Subcutaneous adipose tissue (tissue), 4 donors: Measurements from ENCODE around the gene TMEM259. TPM values are rescaled to one million over a fixed set of nuclear protein-coding genes. Genes with fewer than 3 reads are reported as not detected.

ENCODE experiments used
- total RNA-seq, 4 donors: library from RNA; depleted of rRNA; stranded (reverse); fragments of >200 nt; gene quantifications; one replicate each; pipeline ENCODE4 v1.1.0, GENCODE V29; 2016
- TF ChIP-seq, protein P1 (sequence below): fragments of 450-650 bp; IDR thresholded peaks from one replicate; pipeline ENCODE4 v1.5.1; 2016; ENCODE audit warnings: low read depth, mild to moderate bottlenecking, control low read depth, antibody characterized with exemption, moderate library complexity

Gene TMEM259
- total RNA-seq, 4 donors from 2014 or later = 65.1 to 193 (median 94.0) TPM

GRCh38 chr19:1015782-1016646 lies 4.9 kb downstream of the TMEM259 start:
- TF ChIP-seq, protein P1, sequence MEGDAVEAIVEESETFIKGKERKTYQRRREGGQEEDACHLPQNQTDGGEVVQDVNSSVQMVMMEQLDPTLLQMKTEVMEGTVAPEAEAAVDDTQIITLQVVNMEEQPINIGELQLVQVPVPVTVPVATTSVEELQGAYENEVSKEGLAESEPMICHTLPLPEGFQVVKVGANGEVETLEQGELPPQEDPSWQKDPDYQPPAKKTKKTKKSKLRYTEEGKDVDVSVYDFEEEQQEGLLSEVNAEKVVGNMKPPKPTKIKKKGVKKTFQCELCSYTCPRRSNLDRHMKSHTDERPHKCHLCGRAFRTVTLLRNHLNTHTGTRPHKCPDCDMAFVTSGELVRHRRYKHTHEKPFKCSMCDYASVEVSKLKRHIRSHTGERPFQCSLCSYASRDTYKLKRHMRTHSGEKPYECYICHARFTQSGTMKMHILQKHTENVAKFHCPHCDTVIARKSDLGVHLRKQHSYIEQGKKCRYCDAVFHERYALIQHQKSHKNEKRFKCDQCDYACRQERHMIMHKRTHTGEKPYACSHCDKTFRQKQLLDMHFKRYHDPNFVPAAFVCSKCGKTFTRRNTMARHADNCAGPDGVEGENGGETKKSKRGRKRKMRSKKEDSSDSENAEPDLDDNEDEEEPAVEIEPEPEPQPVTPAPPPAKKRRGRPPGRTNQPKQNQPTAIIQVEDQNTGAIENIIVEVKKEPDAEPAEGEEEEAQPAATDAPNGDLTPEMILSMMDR = no peak

- TF ChIP-seq, protein P1 = no peak
These were observed 5.7 kb downstream of the TMEM259 start for GRCh38 chr19:1015061-1015781.

GRCh38 chr19:1014161-1015060 lies 6.5 kb downstream of the TMEM259 start:
- TF ChIP-seq, protein P1 = no peak

DNA sequence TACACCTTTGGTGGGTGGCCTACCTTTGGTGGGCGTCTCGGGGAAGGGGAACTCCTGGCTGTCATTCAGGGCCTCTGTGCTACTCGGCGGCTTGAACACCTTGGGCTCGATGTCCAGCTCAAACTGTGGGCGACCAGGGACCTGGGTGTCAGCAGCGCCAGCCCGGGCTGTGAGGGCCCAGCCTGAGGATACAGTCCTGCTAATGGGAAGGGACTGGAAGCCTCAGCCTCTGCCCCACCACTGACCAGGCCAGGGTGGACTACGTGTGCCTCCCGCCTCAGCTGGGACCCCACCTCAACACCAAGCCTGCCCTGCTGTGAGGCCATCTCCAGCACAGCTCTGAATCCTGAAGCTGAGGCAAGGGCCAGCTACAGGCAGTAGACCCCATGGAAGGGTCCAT lies 7.7 kb downstream of the TMEM259 start:
- TF ChIP-seq, protein P1 = no peak

- TF ChIP-seq, protein P1 = no peak
These were observed 8.6 kb downstream of the TMEM259 start for GRCh38 chr19:1012334-1012733.

DNA sequence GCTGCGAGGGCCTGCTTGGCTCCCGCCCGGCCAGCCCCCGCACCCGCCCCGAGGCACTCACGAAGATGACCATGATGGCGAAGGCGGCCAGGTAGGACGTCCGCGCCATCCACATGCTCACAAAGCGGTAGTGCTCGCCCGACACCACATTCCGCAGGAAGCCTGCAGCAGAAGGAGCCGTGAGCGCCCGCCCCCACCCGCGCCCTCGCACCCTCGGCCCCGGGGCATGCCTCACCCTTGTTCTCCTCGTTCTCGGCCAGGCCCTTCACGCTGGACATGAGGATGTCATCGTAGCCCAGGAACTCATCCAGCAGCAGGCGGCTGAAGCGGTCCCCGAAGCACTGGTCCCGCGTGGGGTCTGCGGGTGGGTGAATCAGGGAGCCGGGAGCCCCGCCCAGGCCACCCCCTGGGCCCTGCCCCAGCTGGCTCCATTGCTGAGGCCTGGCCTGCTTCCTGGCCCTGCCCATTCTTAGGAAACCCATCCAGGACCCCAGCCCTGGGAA lies 9.0 kb downstream of the TMEM259 start:
- TF ChIP-seq, protein P1 = no peak
